Neural crest cell (in vitro differentiated cells): ENCODE results near the gene PNRC2. TPM values are rescaled to one million over a fixed set of nuclear protein-coding genes. Genes with fewer than 3 reads are reported as not detected.
A peak's percentile ranks its signal among the peaks of the same experiment; 100 is the strongest.
"Not testable (repeated sequence)": the region's sequence is repeated elsewhere in the genome, so short reads cannot be mapped to it uniquely, and the experiment has no call there.

Experiments used
- DNase-seq: peaks from one replicate; pipeline ENCODE4 v3.0.0; 2021; ENCODE audit warnings: low read depth, mixed read lengths, low spot score
- H3K27ac Mint-ChIP-seq: one replicate; pipeline ENCODE4 v1.8.0; 2021; ENCODE audit warnings: mild to moderate bottlenecking, mixed read lengths; ENCODE audit not compliant: unreplicated experiment
- H3K27me3 Mint-ChIP-seq: 2 replicates; pipeline ENCODE4 v1.8.0; 2021; ENCODE audit warnings: low read depth, mild to moderate bottlenecking, mixed read lengths
- H3K36me3 Mint-ChIP-seq: 2 replicates; pipeline ENCODE4 v1.8.0; 2021; ENCODE audit warnings: low read depth, mild to moderate bottlenecking, mixed read lengths
- H3K4me1 Mint-ChIP-seq: 2 replicates; pipeline ENCODE4 v1.8.0; 2021; ENCODE audit warnings: mixed read lengths
- H3K4me3 Mint-ChIP-seq: one replicate; pipeline ENCODE4 v1.8.0; 2021; ENCODE audit warnings: mild to moderate bottlenecking, mixed read lengths
- H3K9me3 Mint-ChIP-seq: 2 replicates; pipeline ENCODE4 v1.8.0; 2021; ENCODE audit warnings: mixed read lengths
- total RNA-seq: library from RNA; stranded (reverse); gene quantifications from 2 replicates; pipeline ENCODE4 v1.2.1, GENCODE V29; 2021
- TF ChIP-seq, protein P1 (sequence below): fragments of 200-600 bp; sonication (generic); conservative IDR thresholded peaks from 2 replicates; pipeline ENCODE4 v1.5.0; 2021; ENCODE audit warnings: antibody characterized with exemption, mild to moderate bottlenecking

The PNRC2 gene
- total RNA-seq, 1 donor from 2014 or later, result 178 TPM

DNA sequence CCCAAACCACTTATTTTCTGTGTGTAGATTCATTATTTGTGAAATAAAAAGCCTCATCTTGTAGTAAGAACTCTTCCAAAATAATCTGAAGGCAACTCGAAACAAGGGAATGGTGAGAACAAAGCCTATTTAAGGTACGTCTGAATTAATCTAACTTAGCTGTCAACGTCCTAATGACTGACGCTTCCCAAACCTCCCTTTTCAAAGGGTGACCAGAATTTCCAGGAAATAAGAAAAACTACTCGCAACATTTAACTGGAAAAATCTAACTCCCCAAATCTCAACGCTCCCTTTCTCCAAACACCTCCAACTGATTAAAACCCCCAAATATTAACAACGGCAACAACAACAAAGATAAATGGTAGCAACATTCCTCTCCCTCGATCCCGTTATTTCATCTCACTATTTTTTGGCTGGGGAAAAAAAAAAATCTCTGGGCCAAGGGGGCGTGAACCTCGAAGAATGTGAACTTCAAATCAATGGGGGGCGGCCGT lies 19.8 kb downstream of the PNRC2 start:
- Mint-ChIP-seq H3K36me3 (peaks cover 29% of the 10 kb centered on the region), H3K4me1 (peaks cover 60% of the 10 kb centered on the region), H3K4me3 (peak overlapping the region; percentile 97), H3K9me3 (peaks cover 3% of the 10 kb centered on the region), H3K27ac (peak overlapping the region; percentile 99), H3K27me3 (peaks cover 4% of the 10 kb centered on the region)
- no peak for DNase-seq
- TF ChIP-seq, protein P1, sequence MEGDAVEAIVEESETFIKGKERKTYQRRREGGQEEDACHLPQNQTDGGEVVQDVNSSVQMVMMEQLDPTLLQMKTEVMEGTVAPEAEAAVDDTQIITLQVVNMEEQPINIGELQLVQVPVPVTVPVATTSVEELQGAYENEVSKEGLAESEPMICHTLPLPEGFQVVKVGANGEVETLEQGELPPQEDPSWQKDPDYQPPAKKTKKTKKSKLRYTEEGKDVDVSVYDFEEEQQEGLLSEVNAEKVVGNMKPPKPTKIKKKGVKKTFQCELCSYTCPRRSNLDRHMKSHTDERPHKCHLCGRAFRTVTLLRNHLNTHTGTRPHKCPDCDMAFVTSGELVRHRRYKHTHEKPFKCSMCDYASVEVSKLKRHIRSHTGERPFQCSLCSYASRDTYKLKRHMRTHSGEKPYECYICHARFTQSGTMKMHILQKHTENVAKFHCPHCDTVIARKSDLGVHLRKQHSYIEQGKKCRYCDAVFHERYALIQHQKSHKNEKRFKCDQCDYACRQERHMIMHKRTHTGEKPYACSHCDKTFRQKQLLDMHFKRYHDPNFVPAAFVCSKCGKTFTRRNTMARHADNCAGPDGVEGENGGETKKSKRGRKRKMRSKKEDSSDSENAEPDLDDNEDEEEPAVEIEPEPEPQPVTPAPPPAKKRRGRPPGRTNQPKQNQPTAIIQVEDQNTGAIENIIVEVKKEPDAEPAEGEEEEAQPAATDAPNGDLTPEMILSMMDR, result no peak

DNA sequence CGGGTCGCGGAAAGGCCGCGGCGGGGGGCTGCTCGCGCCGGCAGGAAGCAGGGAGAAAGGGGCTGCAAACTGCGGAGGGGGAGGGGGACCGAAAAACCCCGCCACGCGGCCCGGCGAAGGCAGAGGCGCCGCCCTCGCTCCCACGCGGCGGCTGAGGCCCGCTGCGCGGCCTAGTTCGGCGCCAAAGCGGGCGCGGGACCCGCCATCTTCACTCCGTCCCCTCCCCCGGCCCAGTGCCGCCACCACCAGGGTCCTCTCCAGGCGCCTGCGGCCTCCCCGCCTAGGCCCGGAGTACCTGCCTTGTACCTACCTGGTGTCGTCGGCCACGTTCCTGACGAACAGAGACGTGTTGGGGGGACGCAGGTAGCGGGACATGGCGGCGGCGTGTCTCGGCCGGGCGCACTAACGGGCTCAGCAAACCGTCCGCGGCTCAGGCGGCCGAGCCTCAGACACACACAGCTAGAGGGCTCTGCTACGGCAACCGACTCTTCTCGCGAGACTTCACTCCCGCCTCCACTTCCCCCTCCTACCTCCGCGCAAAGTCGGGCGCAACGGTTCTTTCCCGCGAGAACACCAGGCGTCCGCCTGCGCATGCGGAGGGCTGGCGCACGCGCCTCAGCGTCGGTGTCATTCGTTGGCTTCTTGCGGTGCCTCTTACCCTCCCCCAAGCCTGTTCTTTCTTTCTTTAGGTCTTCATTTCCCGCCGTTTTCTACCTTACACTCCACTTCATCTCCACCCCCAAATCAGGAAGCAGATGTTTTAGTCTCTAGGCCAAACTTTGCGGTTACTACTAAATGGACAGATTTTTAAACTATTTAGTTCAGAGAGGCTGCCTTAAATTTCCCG lies 20.5 kb downstream of the PNRC2 start, which contains the start of gene SRSF10:
SRSF10 (minus strand) TSS at position 447 of the 847 bp plus-strand sequence; CDS start at position 375, 72 bp downstream.
- Mint-ChIP-seq H3K36me3 (peaks cover 26% of the 10 kb centered on the region), H3K9me3 (peaks cover 3% of the 10 kb centered on the region), H3K27ac (peak within 1 kb of the TSS; percentile 99), H3K27me3 (peaks cover 4% of the 10 kb centered on the region), H3K4me1 (peaks cover 56% of the 10 kb centered on the region), H3K4me3 (peak within 1 kb of the TSS; percentile 97)
- peak; percentile 95 for DNase-seq
- TF ChIP-seq, protein P1, result peak; percentile 24

DNA sequence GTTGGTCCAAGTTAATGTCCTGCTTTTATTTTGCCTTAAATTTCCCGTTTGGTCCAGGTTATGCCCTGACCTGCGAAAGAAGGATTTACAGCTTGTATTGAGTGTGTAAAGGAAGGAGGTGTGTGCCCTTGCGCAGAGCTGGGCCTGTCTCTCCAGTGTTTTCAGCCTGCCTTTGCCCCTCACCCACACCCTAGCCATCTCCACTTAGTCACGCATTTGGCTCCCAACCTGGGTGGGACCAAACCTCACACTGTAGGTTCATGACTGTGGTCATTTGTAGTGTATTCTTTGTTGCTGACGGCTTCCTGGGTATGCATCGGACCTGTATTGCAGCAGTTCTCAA lies 21.1 kb downstream of the PNRC2 start:
- H3K4me3 Mint-ChIP-seq, result peak overlapping the region; percentile 96
- H3K36me3 Mint-ChIP-seq, result peaks cover 23% of the 10 kb centered on the region
- DNase-seq, result peak; percentile 22
- H3K27ac Mint-ChIP-seq, result peak overlapping the region; percentile 99
- TF ChIP-seq, protein P1, result no peak
- peaks cover 3% of the 10 kb centered on the region for H3K9me3 Mint-ChIP-seq
- peaks cover 4% of the 10 kb centered on the region for H3K27me3 Mint-ChIP-seq
- H3K4me1 Mint-ChIP-seq, result peaks cover 53% of the 10 kb centered on the region

DNA sequence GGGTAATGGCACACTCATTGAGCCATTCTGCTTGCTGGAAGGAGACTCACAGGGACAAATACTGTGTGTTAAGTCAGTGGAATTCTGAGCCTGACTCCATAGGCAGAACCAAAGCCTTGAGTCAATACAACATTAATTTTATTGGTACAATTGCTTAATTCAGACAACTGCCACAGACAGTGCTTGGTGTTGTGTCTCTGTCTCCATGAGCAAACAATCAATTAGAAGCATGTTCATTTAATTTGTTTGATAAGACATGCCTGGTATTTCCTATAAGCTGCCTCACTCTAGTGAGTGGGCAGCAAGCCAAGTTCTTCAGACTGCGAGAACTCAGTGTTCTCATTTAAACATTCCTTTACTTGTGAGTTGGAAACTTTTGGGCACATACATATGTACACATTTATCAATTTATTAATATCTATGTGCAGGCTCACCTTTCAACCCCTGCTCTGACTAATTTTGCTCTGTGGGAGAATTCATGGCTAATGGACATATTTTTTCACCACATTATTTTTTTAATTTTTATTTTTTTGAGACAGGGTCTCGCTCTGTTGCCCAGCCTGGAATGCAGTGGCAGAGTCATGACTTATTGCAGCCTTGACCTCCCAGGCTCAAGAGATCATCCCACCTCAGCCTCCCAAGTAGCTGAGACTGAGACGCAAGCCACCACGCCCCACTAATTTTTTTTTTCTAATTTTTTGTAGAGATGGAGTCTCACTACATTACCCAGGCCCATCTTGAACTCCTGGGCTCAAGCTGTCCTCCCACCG lies 25.0 kb downstream of the PNRC2 start:
- TF ChIP-seq, protein P1, result no peak
- Mint-ChIP-seq H3K4me1 (peaks cover 14% of the 10 kb centered on the region), H3K9me3 (peaks cover 6% of the 10 kb centered on the region), H3K27ac (no peak overlapping the region), H3K36me3 (peaks cover 6% of the 10 kb centered on the region), H3K27me3 (peaks cover 4% of the 10 kb centered on the region), H3K4me3 (no peak overlapping the region)
- no peak for DNase-seq

DNA sequence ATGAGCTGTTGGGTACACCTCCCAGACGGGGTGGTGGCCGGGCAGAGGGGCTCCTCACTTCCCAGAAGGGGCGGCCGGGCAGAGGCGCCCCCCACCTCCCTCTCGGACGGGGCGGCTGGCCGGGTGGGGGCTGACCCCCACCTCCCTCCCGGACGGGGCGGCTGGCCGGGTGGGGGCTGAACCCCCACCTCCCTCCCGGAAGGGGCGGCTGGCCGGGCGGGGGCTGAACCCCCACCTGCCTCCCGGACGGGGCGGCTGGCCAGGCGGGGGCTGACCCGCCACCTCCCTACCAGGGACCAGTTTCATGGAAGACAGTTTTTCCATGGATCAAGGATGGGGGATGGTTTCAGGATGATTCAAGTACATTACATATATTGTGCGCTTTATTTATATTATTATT lies 27.4 kb downstream of the PNRC2 start:
- H3K4me3 Mint-ChIP-seq, H3K27ac Mint-ChIP-seq, H3K4me1 Mint-ChIP-seq, H3K27me3 Mint-ChIP-seq, H3K9me3 Mint-ChIP-seq, H3K36me3 Mint-ChIP-seq, DNase-seq: not testable (repeated sequence)
